ENCODE results near the gene ARID3C. TPM values are rescaled to one million over a fixed set of nuclear protein-coding genes. Genes with fewer than 3 reads are reported as not detected.
A peak's percentile ranks its signal among the peaks of the same experiment; 100 is the strongest.

The ARID3C gene
- total RNA-seq, 1 experiment from 2014 or later: not detected

DNA sequence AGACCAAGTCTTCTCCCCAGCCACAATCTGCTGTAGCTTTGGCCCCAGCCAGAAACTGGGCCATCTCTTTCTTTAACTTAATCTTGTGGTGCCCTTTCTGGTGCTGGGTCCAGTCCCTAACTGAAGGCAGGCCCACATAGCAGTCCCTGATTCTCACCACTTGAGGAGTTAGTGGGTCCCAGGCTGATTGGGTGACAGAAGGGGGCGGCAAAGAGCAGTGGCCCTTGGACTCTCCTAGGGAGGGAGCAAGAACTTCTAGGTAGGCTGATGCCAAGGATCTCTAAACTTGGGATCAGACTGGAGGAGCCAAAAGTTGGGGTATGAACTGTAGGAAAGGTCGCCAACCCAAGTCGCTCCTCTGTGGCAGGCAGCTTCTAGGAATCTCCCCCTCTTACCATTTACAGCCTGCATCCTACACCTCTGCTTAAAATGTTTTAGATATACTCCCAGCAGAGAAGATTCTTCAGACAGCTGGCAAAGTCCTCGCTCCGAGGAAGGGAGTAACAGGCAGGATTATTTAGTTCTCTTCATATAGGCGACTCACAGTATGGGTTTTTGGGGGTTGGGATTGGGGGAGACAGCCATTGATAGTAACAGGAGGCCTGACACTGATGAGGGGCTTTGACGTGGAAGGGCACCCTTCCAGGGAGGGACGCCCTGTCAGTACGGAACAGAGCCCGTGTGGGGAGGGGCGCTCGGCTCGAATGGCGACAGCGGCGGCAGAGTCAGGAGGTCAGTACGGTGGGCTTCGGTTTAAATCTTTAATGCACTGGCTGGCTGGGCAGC is 35.6 kb upstream of the ARID3C start:
- TSS peak; percentile 66 for BruUV-seq (replicated peaks)
- TF ChIP-seq EZH2 (IDR thresholded peaks at IDR 0.05; ENCODE audit: low read depth): no peak
- TF ChIP-seq, protein P1, sequence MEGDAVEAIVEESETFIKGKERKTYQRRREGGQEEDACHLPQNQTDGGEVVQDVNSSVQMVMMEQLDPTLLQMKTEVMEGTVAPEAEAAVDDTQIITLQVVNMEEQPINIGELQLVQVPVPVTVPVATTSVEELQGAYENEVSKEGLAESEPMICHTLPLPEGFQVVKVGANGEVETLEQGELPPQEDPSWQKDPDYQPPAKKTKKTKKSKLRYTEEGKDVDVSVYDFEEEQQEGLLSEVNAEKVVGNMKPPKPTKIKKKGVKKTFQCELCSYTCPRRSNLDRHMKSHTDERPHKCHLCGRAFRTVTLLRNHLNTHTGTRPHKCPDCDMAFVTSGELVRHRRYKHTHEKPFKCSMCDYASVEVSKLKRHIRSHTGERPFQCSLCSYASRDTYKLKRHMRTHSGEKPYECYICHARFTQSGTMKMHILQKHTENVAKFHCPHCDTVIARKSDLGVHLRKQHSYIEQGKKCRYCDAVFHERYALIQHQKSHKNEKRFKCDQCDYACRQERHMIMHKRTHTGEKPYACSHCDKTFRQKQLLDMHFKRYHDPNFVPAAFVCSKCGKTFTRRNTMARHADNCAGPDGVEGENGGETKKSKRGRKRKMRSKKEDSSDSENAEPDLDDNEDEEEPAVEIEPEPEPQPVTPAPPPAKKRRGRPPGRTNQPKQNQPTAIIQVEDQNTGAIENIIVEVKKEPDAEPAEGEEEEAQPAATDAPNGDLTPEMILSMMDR (conservative IDR thresholded peaks at IDR 0.05): peak; percentile 69
- no peaks in the 10 kb centered on the region for H3K9me2 ChIP-seq (ENCODE audit: insufficient read depth)
- peaks cover 4% of the 10 kb centered on the region; the same call in 1 of the 2 replicates for H3F3A ChIP-seq (ENCODE audit: insufficient read depth, low read depth)
- H3K79me2 ChIP-seq (ENCODE audit: low read depth): no peaks in the 10 kb centered on the region
- no peak overlapping the region for H3K4me3 ChIP-seq
- no peaks in the 10 kb centered on the region for H3K36me3 ChIP-seq (ENCODE audit: low read depth)
- no peaks in the 10 kb centered on the region for H3K27me3 ChIP-seq (ENCODE audit: insufficient read depth, low read depth)
- H2AFZ ChIP-seq: no peak overlapping the region
- H3K9me3 ChIP-seq (ENCODE audit: insufficient read depth, low read depth): no peaks in the 10 kb centered on the region
- H4K20me1 ChIP-seq (ENCODE audit: insufficient read depth): no peaks in the 10 kb centered on the region
- DNase-seq: peak in 1 of 2 experiments; percentile 49
- ChIA-PET POLR2A (ENCODE audit: unreplicated experiment) (interaction anchor here (0.5 kb wide), 1 partner anchor 620 kb away, joined by 3 read pairs; no protein-coding TSS in a partner anchor), CTCF (interaction anchor here (0.7 to 1.2 kb wide), 2 partner anchors 30 to 71 kb away, joined by 3 to 4 read pairs; no protein-coding TSS in a partner anchor)
- H3K27ac ChIP-seq: no peak overlapping the region
- intact Hi-C loops (cut with micrococcal nuclease; ENCODE audit: unreplicated experiment): loop anchor here (2.0 to 5.0 kb wide), 2 partner anchors 18 to 448 kb away; partner anchors contain the start of gene GALT
- no peaks in the 10 kb centered on the region for H3K4me1 ChIP-seq (replicated peaks; ENCODE audit: insufficient read depth)
- H3K4me2 ChIP-seq: peak overlapping the region; percentile 55

DNA sequence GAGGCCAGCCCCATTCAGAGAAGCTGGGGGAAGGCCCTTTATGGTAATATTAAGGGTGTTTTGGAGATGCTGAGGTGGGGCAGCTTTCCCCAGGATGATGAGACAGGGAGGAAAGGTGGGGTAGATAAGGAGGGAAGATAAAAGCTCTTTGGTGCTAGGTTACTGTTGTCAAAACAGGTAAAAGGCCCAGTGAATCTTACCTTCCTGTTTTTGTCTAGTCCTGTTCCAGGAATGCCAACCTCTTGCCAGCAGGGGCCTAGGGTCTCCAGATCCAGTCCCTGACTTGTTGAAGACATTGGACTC is 34.4 kb upstream of the ARID3C start:
- Histone ChIP-seq H3K9me3 (ENCODE audit: insufficient read depth, low read depth) (no peaks in the 10 kb centered on the region), H3K27me3 (ENCODE audit: insufficient read depth, low read depth) (no peaks in the 10 kb centered on the region), H3K36me3 (ENCODE audit: low read depth) (no peaks in the 10 kb centered on the region), H3K4me1 (replicated peaks; ENCODE audit: insufficient read depth) (no peaks in the 10 kb centered on the region), H3F3A (ENCODE audit: insufficient read depth, low read depth) (peaks cover 4% of the 10 kb centered on the region; the same call in 1 of the 2 replicates), H3K9me2 (ENCODE audit: insufficient read depth) (no peaks in the 10 kb centered on the region), H4K20me1 (ENCODE audit: insufficient read depth) (no peaks in the 10 kb centered on the region), H3K79me2 (ENCODE audit: low read depth) (no peaks in the 10 kb centered on the region), H2AFZ (no peak overlapping the region), H3K4me2 (no peak overlapping the region), H3K4me3 (no peak overlapping the region), H3K27ac (no peak overlapping the region)
- intact Hi-C loops (cut with micrococcal nuclease; ENCODE audit: unreplicated experiment): no loop called here
- POLR2A ChIA-PET (ENCODE audit: unreplicated experiment): no interaction called here
- DNase-seq: no peak
- TF ChIP-seq, protein P1 (conservative IDR thresholded peaks at IDR 0.05): no peak
- TF ChIP-seq EZH2 (IDR thresholded peaks at IDR 0.05; ENCODE audit: low read depth): no peak
- BruUV-seq (replicated peaks): no TSS peak
- CTCF ChIA-PET: interaction anchor here (0.9 kb wide), 1 partner anchor 39 kb away, joined by 3 read pairs; no protein-coding TSS in a partner anchor

DNA sequence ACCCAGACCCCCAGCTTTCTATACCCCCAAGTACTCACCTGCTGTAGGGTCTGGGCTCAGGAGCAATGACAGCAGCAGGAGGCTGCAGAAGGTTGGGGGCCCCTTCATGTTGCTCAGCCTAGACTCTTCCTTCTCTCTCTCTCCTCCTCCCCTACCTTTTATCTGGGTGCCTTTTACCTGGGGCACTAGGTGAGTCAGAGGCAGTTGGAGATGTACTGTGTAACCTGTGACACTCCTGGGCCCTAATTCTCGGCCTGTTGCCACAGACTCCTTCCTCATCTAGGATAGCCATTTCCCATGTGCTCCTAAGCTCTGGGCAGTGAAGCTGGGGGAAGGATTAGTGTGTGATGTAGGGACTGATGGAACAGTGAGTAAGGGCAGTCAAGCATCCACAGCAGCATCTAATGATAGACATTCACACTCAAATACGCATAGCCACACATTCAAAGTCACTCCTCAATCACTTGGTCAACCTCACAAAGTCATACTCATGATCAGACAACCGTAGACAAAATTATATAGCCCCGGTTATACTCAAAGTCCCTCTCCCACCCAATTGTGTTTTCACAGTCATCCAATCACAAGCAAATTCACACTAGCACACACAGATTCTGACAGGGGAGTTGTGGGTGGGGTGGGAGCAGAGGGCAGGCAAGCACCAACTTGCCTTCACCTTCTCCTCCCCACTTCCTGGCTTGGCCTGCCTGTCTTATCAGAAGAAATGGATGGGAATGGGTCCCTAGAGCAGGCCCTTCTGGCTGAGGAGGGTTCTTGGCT is 33.8 kb upstream of the ARID3C start, which contains the start of gene CCL27:
Gene CCL27 (minus strand): TSS at position 132 of the 777 bp plus-strand sequence. CDS start 24 bp downstream, at position 108.
- Histone ChIP-seq H3K36me3 (ENCODE audit: low read depth) (no peaks in the 10 kb centered on the region), H4K20me1 (ENCODE audit: insufficient read depth) (no peaks in the 10 kb centered on the region), H3K4me3 (no peak within 1 kb of the TSS), H3K9me3 (ENCODE audit: insufficient read depth, low read depth) (no peaks in the 10 kb centered on the region), H3K27ac (no peak within 1 kb of the TSS), H2AFZ (no peak within 1 kb of the TSS), H3K4me2 (no peak within 1 kb of the TSS), H3K9me2 (ENCODE audit: insufficient read depth) (no peaks in the 10 kb centered on the region), H3K79me2 (ENCODE audit: low read depth) (no peaks in the 10 kb centered on the region), H3K4me1 (replicated peaks; ENCODE audit: insufficient read depth) (no peaks in the 10 kb centered on the region), H3K27me3 (ENCODE audit: insufficient read depth, low read depth) (no peaks in the 10 kb centered on the region), H3F3A (ENCODE audit: insufficient read depth, low read depth) (peaks cover 4% of the 10 kb centered on the region; the same call in 1 of the 2 replicates)
- BruUV-seq (replicated peaks): no TSS peak
- ChIA-PET POLR2A (ENCODE audit: unreplicated experiment) (no interaction called here), CTCF (interaction anchor here (0.5 to 0.9 kb wide), 2 partner anchors 18 to 39 kb away, joined by 3 read pairs; no protein-coding TSS in a partner anchor)
- DNase-seq: no peak
- TF ChIP-seq EZH2 (IDR thresholded peaks at IDR 0.05; ENCODE audit: low read depth): no peak
- TF ChIP-seq, protein P1 (conservative IDR thresholded peaks at IDR 0.05): no peak
- intact Hi-C loops (cut with micrococcal nuclease; ENCODE audit: unreplicated experiment): no loop called here
